Fibroblast of upper back skin (primary cell): Measurements from ENCODE around the gene CELF4.

ENCODE experiments used
- DNase-seq: peaks from one replicate; pipeline ENCODE4 v3.0.0-alpha.2; 2013

The CELF4 gene

GRCh38 chr18:37545461-37546271, 19.9 kb downstream of the CELF4 start:
- no peak for DNase-seq

GRCh38 chr18:37544713-37545112, 20.9 kb downstream of the CELF4 start:
- DNase-seq: no peak

- DNase-seq: no peak
Measured at GRCh38 chr18:37544217-37544616, 21.4 kb downstream of the CELF4 start.

GRCh38 chr18:37543321-37543720, 22.3 kb downstream of the CELF4 start:
- no peak for DNase-seq

- DNase-seq: no peak
Measured at GRCh38 chr18:37541517-37541916, 24.1 kb downstream of the CELF4 start.

- no peak for DNase-seq
Measured at GRCh38 chr18:37540424-37541138, 25.0 kb downstream of the CELF4 start.

- DNase-seq: no peak
Measured at GRCh38 chr18:37539236-37539635, 26.4 kb downstream of the CELF4 start.

- no peak for DNase-seq
Measured at GRCh38 chr18:37538526-37539205, 26.9 kb downstream of the CELF4 start.

GRCh38 chr18:37537868-37538525, 27.6 kb downstream of the CELF4 start:
- DNase-seq: peak; percentile 48

- no peak for DNase-seq
Measured at GRCh38 chr18:37536656-37537055, 28.9 kb downstream of the CELF4 start.

- DNase-seq: no peak
Measured at GRCh38 chr18:37535968-37536367, 29.6 kb downstream of the CELF4 start.

GRCh38 chr18:37534627-37535026, 31.0 kb downstream of the CELF4 start:
- no peak for DNase-seq

- DNase-seq: no peak
Measured at GRCh38 chr18:37533647-37534584, 31.7 kb downstream of the CELF4 start.

- no peak for DNase-seq
Measured at GRCh38 chr18:37532917-37533316, 32.7 kb downstream of the CELF4 start.

GRCh38 chr18:37529863-37530262, 35.7 kb downstream of the CELF4 start:
- no peak for DNase-seq

GRCh38 chr18:37529296-37529695, 36.3 kb downstream of the CELF4 start:
- no peak for DNase-seq

- no peak for DNase-seq
Measured at GRCh38 chr18:37527395-37527794, 38.2 kb downstream of the CELF4 start.

- no peak for DNase-seq
Measured at GRCh38 chr18:37525262-37525585, 40.4 kb downstream of the CELF4 start.

GRCh38 chr18:37524498-37525261, 40.9 kb downstream of the CELF4 start:
- no peak for DNase-seq

- no peak for DNase-seq
Measured at GRCh38 chr18:37524139-37524497, 41.5 kb downstream of the CELF4 start.
